ENCODE data around the gene KAZN.

- TF ChIP-seq EZH2 (IDR thresholded peaks at IDR 0.05; ENCODE audit: low read length, missing control alignments) = no peak
- TF ChIP-seq, protein P1, sequence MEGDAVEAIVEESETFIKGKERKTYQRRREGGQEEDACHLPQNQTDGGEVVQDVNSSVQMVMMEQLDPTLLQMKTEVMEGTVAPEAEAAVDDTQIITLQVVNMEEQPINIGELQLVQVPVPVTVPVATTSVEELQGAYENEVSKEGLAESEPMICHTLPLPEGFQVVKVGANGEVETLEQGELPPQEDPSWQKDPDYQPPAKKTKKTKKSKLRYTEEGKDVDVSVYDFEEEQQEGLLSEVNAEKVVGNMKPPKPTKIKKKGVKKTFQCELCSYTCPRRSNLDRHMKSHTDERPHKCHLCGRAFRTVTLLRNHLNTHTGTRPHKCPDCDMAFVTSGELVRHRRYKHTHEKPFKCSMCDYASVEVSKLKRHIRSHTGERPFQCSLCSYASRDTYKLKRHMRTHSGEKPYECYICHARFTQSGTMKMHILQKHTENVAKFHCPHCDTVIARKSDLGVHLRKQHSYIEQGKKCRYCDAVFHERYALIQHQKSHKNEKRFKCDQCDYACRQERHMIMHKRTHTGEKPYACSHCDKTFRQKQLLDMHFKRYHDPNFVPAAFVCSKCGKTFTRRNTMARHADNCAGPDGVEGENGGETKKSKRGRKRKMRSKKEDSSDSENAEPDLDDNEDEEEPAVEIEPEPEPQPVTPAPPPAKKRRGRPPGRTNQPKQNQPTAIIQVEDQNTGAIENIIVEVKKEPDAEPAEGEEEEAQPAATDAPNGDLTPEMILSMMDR (conservative IDR thresholded peaks at IDR 0.05 in 1 of 2, IDR thresholded peaks at IDR 0.05 in 1 of 2; ENCODE audit: low read depth in 1 of 2, low read length in 2 of 2) = no peak
Measured at GRCh38 chr1:15063783-15064182, 465.3 kb downstream of the KAZN start.

All from fibroblast of lung (primary cell).